GM23338 (cell line): Measurements from ENCODE around the gene TOM1.
"Not testable (repeated sequence)": the region's sequence is repeated elsewhere in the genome, so short reads cannot be mapped to it uniquely, and the experiment has no call there.

ENCODE experiments used
- CREB1 ChIP-seq: fragments of 250-450 bp; sonication (Bioruptor Pico); IDR thresholded peaks from 2 replicates; pipeline ENCODE4 v1.5.0; 2020; ENCODE audit warnings: low read depth, mild to moderate bottlenecking, moderate library complexity
- CTCF ChIP-seq, 2 experiments: fragments of 200-600 bp in 1 of 2; sonication (generic) in 1 of 2; conservative IDR thresholded peaks; 2 replicates each; pipeline versions ENCODE4 v1.5.1 to v1.6.1; 2016 to 2017; ENCODE audit warnings: antibody characterized with exemption in 2 of 2, low read depth in 2 of 2, mild to moderate bottlenecking in 2 of 2, moderate library complexity in 1 of 2
- EZH2 ChIP-seq: fragments of 200-600 bp; sonication (generic); IDR thresholded peaks from one replicate; pipeline ENCODE4 v1.8.0; 2017; ENCODE audit warnings: antibody characterized with exemption, mild to moderate bottlenecking, low read depth; ENCODE audit not compliant: unreplicated experiment
- EZH2phosphoT487 ChIP-seq: fragments of 200-600 bp; sonication (generic); IDR thresholded peaks from one replicate; pipeline ENCODE4 v1.8.1; 2018; ENCODE audit warnings: antibody characterized with exemption; ENCODE audit not compliant: unreplicated experiment
- NANOG ChIP-seq: IDR thresholded peaks from 2 replicates; pipeline ENCODE4 v1.6.1; 2016; ENCODE audit warnings: antibody characterized with exemption, borderline replicate concordance
- POLR2AphosphoS5 ChIP-seq: IDR thresholded peaks from 2 replicates; pipeline ENCODE4 v1.6.1; 2016; ENCODE audit warnings: antibody characterized with exemption, low read depth
- REST ChIP-seq: IDR thresholded peaks from one replicate; pipeline ENCODE4 v1.6.1; 2018; ENCODE audit warnings: antibody characterized with exemption; ENCODE audit not compliant: unreplicated experiment
- ZNF331 ChIP-seq: fragments of 250-450 bp; sonication (Bioruptor Pico); IDR thresholded peaks from 2 replicates; pipeline ENCODE4 v1.5.0; 2020; ENCODE audit warnings: low read depth, mild to moderate bottlenecking, moderate library complexity

- not testable (repeated sequence) for TF ChIP-seq CTCF (conservative IDR thresholded peaks at IDR 0.05; ENCODE audit: low read depth in 2 of 2); REST; ZNF331; EZH2; POLR2AphosphoS5; EZH2phosphoT487; NANOG; CREB1 (CRISPR knock-in tag)
These were observed 96.9 kb downstream of the TOM1 start for GRCh38 chr22:35396622-35397021.
